NCI-H2107 treated with DMSO at 0.1 percent for 48 hours (cell line): ENCODE results near the gene MGME1.
"Not testable (repeated sequence)": the region's sequence is repeated elsewhere in the genome, so short reads cannot be mapped to it uniquely, and the experiment has no call there.

Source experiments
- DNase-seq: peaks from one replicate; lab custom pipeline; 2025; ENCODE audit not compliant: unreplicated experiment; lab: John Stamatoyannopoulos, UW

The MGME1 gene

DNA sequence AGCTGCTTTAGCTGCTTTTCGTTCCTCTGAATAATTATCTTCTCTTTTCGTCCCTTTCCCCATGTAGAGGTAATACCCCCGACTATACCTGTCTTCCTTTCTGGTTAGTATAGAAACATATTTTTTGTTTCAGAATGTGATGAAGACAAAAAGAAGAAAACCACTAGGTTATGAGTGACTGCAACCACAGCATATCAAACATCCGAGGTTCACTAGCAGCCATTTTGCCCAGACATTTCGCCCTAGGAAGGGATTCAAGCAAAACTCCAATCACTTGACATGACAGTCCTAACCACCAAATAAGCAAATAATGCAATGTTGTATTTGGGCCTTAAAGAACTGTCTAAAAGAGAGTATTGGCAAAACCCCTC, 9.6 kb upstream of the MGME1 start:
- no peak for DNase-seq

- not testable (repeated sequence) for DNase-seq
Measured at GRCh38 chr20:17960400-17960885, 8.4 kb upstream of the MGME1 start.

GRCh38 chr20:17960927-17961586, 7.8 kb upstream of the MGME1 start:
- no peak for DNase-seq

GRCh38 chr20:17961587-17961940, 7.3 kb upstream of the MGME1 start:
- no peak for DNase-seq

DNA sequence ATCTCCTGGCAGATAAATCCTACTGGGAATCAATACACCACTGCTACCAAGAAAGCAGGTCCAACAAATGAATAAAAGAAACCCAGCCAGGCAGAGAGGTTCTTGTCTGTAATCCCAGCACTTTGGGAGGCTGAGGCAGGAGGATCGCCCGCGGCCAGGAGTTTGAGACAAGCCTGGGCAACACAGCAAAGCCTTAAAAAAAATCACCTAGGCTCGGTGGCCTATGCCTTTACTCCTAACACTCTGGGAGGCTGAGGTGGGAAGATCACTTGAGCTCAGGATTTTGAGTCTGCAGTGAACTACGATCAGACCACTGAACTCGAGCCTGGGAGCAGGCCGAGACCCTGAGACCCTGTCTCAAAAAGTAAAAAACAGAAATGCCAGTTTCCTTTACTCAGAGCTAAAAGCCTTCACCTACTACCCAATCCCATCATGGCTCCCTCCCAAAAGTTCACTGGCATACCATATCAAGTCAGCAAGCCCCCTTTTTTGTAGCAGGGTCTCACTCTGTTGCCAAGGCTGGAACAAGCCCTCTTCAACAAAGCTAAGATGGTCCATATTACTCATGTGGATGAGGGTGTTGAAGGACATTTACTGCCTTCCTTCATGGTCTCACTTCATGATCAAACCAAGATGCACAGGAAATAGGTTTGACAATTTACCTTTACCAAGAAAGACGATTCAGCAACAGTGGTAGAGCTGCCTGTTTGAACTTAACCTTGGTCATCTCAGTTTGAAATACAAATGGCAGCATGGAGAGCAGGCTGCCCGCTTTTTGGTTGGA, 5.5 kb upstream of the MGME1 start:
- DNase-seq, result no peak

GRCh38 chr20:17964073-17964472, 4.7 kb upstream of the MGME1 start:
- no peak for DNase-seq

- DNase-seq, result no peak
Measured at GRCh38 chr20:17964632-17965031, 4.2 kb upstream of the MGME1 start.

GRCh38 chr20:17965042-17965697, 3.6 kb upstream of the MGME1 start:
- DNase-seq, result no peak

GRCh38 chr20:17966432-17967310, 2.1 kb upstream of the MGME1 start:
- DNase-seq, result no peak

DNA sequence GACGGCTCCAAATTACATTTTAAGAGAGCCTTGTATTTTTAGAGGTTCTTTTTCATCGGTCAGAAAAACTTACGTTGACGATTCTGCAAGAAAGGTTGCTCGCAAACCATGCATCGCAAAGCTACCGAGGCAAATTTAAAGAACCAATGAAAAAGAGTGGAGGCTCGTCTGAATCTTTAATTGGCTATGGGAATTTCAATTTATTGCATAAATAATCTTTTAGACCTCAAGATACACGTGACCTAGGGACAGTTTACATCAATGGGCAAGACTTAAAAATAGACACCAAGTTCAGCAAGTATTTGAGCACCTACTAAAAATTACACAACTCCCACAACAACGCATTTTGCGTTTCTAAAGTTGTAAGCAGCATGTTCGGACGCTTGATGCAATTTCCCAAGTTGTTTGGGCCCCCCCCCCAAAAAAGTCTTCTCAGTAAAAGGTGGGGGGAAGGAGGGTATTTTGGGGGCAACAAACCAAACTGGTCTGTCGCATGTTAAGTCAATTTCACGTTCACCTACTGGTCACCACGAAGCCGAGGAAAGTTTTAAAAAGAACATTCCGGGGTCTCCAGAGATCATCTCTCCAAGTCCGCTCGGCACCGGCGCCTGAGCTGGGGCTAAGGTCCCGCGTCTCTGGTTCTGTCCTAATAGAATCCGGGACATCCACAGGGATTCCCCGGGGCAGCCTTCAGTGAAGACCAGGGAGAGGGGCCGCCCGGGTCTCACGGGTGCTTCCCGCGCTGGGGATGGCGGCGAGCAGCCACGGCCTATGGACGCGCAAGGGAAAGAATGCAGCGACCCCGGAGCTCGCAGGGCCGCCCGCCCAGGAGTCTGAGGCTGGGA, 1.1 kb upstream of the MGME1 start:
- DNase-seq, result no peak

- no peak for DNase-seq
Measured at GRCh38 chr20:17969278-17969883, 563 bp downstream of the MGME1 start.

GRCh38 chr20:17969884-17970409, 1.1 kb downstream of the MGME1 start:
- no peak for DNase-seq

GRCh38 chr20:17971300-17972013, 2.6 kb downstream of the MGME1 start:
- DNase-seq, result no peak

GRCh38 chr20:17972121-17972520, 3.3 kb downstream of the MGME1 start:
- no peak for DNase-seq

GRCh38 chr20:17976305-17976704, 7.5 kb downstream of the MGME1 start:
- DNase-seq, result no peak

GRCh38 chr20:17985388-17986018, 16.7 kb downstream of the MGME1 start:
- no peak for DNase-seq

GRCh38 chr20:17987988-17988387, 19.2 kb downstream of the MGME1 start:
- DNase-seq, result no peak

DNA sequence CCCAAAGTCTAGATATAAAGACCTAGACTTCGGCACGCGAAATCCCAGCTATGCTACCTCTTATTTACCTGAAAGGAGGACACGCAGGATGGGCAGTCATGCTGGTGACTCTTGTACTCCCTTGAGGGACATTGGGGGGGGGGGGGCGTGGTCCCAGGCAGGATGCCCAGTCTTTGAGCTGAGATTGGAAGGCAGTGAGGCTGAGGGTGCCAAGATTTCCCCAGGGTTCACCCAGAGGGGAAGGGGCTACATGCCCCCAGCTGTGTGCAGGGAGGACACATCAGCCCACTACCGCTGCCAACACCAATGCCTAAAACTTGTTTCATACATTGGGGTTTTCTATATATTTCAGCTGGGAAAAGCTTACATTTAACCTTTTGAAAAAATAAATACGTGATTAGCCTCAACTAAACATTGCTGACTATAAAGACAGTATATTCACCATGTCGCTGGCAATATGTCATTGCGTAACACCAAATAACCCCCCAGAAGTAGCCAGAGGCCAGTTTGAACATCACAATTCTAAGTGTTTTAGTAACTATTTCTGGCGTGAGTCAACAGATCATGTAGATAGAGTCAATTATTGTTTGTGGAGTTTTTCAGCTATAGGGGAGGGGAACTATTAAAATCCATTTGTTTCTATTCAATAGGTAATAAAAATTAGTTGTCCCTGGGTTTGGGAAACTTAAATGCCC, 21.6 kb downstream of the MGME1 start:
- DNase-seq, result no peak
